Peyer's patch (tissue), 4 donors: ENCODE measurements around the gene AP2A2.

Source experiments
- CTCF ChIP-seq, 6 experiments: fragments of 450-650 bp in 4 of 6; fragments of 200-600 bp in 2 of 6; sonication (generic) in 1 of 6; IDR thresholded peaks; one replicate each; pipeline ENCODE4 v1.5.1; 2017 to 2019; ENCODE audit warnings: antibody characterized with exemption in 6 of 6, mild to moderate bottlenecking in 3 of 6, moderate library complexity in 1 of 6
- POLR2A ChIP-seq, 2 donors: fragments of 450-650 bp; IDR thresholded peaks; one replicate each; pipeline ENCODE4 v1.5.1; 2017; ENCODE audit warnings: antibody characterized with exemption in 2 of 2, mild to moderate bottlenecking in 2 of 2, moderate library complexity in 2 of 2

GRCh38 chr11:969651-970205 is 44.1 kb downstream of the AP2A2 start:
- TF ChIP-seq CTCF (IDR thresholded peaks at IDR 0.05): no peak
- no peak for TF ChIP-seq POLR2A (IDR thresholded peaks at IDR 0.05)
